Parathyroid adenoma (tissue), 2 donors: ENCODE measurements around the gene IFITM1.
"Not testable (repeated sequence)": the region's sequence is repeated elsewhere in the genome, so short reads cannot be mapped to it uniquely, and the experiment has no call there.

Experiments used
- H2AFZ ChIP-seq: fragments of 300-600 bp; sonication (generic); one replicate; pipeline ENCODE4 v1.7.0; 2017; ENCODE audit warnings: antibody characterized with exemption, mild to moderate bottlenecking
- H3K27ac ChIP-seq: fragments of 300-600 bp; sonication (generic); one replicate; pipeline ENCODE4 v1.7.0; 2017
- H3K27me3 ChIP-seq: fragments of 300-600 bp; sonication (generic); one replicate; pipeline ENCODE4 v1.7.0; 2017; ENCODE audit warnings: low read length; ENCODE audit not compliant: control insufficient read depth, insufficient read depth
- H3K36me3 ChIP-seq: fragments of 300-600 bp; sonication (generic); one replicate; pipeline ENCODE4 v1.7.0; 2017; ENCODE audit warnings: low read length; ENCODE audit not compliant: control insufficient read depth, insufficient read depth
- H3K4me1 ChIP-seq: fragments of 300-600 bp; sonication (generic); one replicate; pipeline ENCODE4 v1.7.0; 2017; ENCODE audit warnings: control low read depth
- H3K4me2 ChIP-seq: fragments of 300-600 bp; sonication (generic); one replicate; pipeline ENCODE4 v1.7.0; 2017; ENCODE audit warnings: low read length
- H3K4me3 ChIP-seq: fragments of 300-600 bp; sonication (generic); one replicate; pipeline ENCODE4 v1.7.0; 2017; ENCODE audit warnings: low read depth, low read length
- H3K79me2 ChIP-seq: fragments of 300-600 bp; sonication (generic); one replicate; pipeline ENCODE4 v1.7.0; 2017; ENCODE audit warnings: control low read depth
- H3K9ac ChIP-seq: fragments of 300-600 bp; sonication (generic); one replicate; pipeline ENCODE4 v1.7.0; 2017; ENCODE audit warnings: mild to moderate bottlenecking
- H3K9me3 ChIP-seq: fragments of 300-600 bp; sonication (generic); one replicate; pipeline ENCODE4 v1.7.0; 2017; ENCODE audit warnings: low read length; ENCODE audit not compliant: control insufficient read depth
- CTCF ChIP-seq: fragments of 300-600 bp; sonication (generic); IDR thresholded peaks from one replicate; pipeline ENCODE4 v1.7.0; 2017; ENCODE audit warnings: antibody characterized with exemption, mild to moderate bottlenecking
- donor health status: primary hyperparathyroidism.

Gene IFITM1

DNA sequence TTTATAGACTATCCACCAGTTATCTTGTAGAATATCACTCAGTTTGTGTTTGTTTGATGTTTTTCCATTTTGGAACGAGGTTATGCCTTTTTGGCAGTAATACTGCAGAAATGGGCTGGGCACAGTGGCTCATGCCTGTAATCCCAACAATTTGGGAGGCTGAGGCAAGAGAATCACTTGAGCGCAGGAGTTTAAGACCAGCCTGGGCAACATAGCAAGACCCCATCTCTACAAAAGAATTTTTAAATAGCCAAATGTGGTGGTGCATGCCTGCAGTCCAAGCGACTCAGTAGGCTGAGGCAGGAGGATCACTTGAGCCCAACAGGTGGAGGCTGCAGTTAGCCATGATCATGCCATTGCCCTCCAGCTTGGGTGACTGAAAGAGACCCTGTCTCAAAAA, 32.7 kb downstream of the IFITM1 start:
- Histone ChIP-seq H3K9me3 (no peaks in the 10 kb centered on the region), H3K4me2 (no peak overlapping the region), H3K36me3 (no peaks in the 10 kb centered on the region), H3K79me2 (no peaks in the 10 kb centered on the region), H3K27ac (no peak overlapping the region), H3K9ac (no peak overlapping the region), H3K27me3 (no peaks in the 10 kb centered on the region), H3K4me3 (no peak overlapping the region), H2AFZ (no peak overlapping the region), H3K4me1 (no peaks in the 10 kb centered on the region)
- TF ChIP-seq CTCF = no peak

- not testable (repeated sequence) for H3K27ac ChIP-seq, H3K79me2 ChIP-seq
These were observed 35.6 kb downstream of the IFITM1 start for GRCh38 chr11:349270-349954.

DNA sequence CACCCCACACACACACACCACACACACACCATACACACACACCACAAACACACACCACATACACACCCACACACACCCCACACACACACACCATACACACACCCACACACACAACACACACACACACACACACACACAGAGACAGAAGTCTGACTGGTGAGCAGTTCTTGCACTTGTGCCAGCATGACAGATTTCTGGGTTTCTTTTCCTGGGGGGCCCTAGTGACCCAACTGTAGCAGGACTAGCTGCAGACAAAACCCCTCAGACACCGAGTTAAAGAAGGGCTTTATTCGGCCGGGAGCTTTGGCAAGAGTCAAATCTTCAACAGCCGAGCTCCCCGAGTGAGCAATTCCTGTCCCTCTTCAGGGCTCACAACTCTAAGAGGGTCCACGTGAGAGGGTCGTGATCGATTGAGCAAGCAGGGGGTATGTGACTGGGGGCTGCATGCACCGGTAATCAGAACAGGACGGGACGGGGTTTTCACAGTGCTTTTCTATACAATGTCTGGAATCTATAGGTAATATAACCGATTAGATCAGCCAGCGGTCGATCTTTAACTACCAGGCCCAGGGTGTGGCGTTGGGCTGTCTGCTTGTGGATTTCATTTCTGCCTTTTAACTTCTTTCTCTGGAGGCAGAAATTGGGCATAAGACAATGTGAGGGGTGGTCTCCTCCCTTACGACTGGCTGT, 36.3 kb downstream of the IFITM1 start:
- H3K9me3 ChIP-seq, H3K27ac ChIP-seq, H3K4me1 ChIP-seq, H3K9ac ChIP-seq, H2AFZ ChIP-seq, H3K36me3 ChIP-seq, H3K4me2 ChIP-seq, H3K4me3 ChIP-seq, H3K79me2 ChIP-seq, H3K27me3 ChIP-seq: not testable (repeated sequence)

More at GRCh38 chr11:349270-349954, 35.6 kb downstream of the IFITM1 start:
- H3K9me3 ChIP-seq, H3K4me1 ChIP-seq, H3K36me3 ChIP-seq, H2AFZ ChIP-seq, H3K4me2 ChIP-seq, H3K4me3 ChIP-seq, H3K27me3 ChIP-seq, H3K9ac ChIP-seq: not testable (repeated sequence)

GRCh38 chr11:350723-351255, 36.9 kb downstream of the IFITM1 start:
- H3K4me1 ChIP-seq = no peaks in the 10 kb centered on the region
- H3K79me2 ChIP-seq = no peaks in the 10 kb centered on the region
- TF ChIP-seq CTCF = no peak
- no peak overlapping the region for H3K4me3 ChIP-seq
- H2AFZ ChIP-seq = no peak overlapping the region
- no peak overlapping the region for H3K9ac ChIP-seq
- no peak overlapping the region for H3K4me2 ChIP-seq
- H3K36me3 ChIP-seq = no peaks in the 10 kb centered on the region
- no peaks in the 10 kb centered on the region for H3K9me3 ChIP-seq
- no peaks in the 10 kb centered on the region for H3K27me3 ChIP-seq
- no peak overlapping the region for H3K27ac ChIP-seq

- Histone ChIP-seq H3K27me3 (no peaks in the 10 kb centered on the region), H3K27ac (no peak overlapping the region)
- TF ChIP-seq CTCF = no peak
These were observed 37.6 kb downstream of the IFITM1 start for GRCh38 chr11:351411-351810.

More at GRCh38 chr11:351411-351810, 37.6 kb downstream of the IFITM1 start:
- no peak overlapping the region for H2AFZ ChIP-seq
- no peak overlapping the region for H3K4me2 ChIP-seq
- no peaks in the 10 kb centered on the region for H3K79me2 ChIP-seq
- H3K9me3 ChIP-seq = no peaks in the 10 kb centered on the region
- H3K9ac ChIP-seq = no peak overlapping the region
- H3K4me3 ChIP-seq = no peak overlapping the region
- H3K4me1 ChIP-seq = no peaks in the 10 kb centered on the region
- H3K36me3 ChIP-seq = no peaks in the 10 kb centered on the region
